Renal cortex interstitium (tissue), 11 donors: ENCODE measurements around the gene RANGAP1. TPM values are rescaled to one million over a fixed set of nuclear protein-coding genes. Genes with fewer than 3 reads are reported as not detected.
"Not testable (repeated sequence)": the region's sequence is repeated elsewhere in the genome, so short reads cannot be mapped to it uniquely, and the experiment has no call there.

Experiments
- DNase-seq, 11 donors: peaks; one replicate each; pipeline ENCODE4 v3.0.0-alpha.2; 2013; ENCODE audit warnings: low read depth in 9 of 11, low spot score in 4 of 11; ENCODE audit errors: extremely low read depth in 1 of 11
- polyA plus RNA-seq, 3 donors: library from polyadenylated mRNA; unstranded; fragments of 120-200 nt; gene quantifications; one replicate each; pipeline ENCODE4 v1.2.1, GENCODE V29; 2013; ENCODE audit not compliant: insufficient read length in 3 of 3

Gene RANGAP1
- polyA plus RNA-seq, 3 donors = 45.7 to 59.3 (median 56.0) TPM

GRCh38 chr22:41308054-41308453 lies 22.1 kb upstream of the RANGAP1 start:
- DNase-seq = no peak

DNA sequence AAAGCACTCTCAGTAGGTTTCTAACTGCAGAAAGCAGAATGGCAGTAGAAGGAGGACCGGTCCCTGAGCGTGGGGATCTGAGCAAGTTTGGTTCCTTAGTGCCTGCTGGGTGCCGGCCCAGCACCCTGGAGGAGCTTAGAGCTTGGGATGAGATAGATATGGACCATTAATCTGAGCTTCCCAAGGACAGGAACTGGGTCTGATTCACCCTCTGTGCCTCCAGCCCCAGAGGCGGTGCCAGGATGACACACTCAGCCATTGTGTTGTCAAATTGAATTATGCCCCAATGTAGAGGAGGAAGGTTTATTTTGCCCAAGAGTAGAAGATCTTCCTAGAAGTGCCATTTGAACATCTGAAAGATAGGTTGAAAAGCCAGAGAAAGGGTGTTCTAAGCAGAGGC lies 19.7 kb upstream of the RANGAP1 start:
- no peak for DNase-seq

DNA sequence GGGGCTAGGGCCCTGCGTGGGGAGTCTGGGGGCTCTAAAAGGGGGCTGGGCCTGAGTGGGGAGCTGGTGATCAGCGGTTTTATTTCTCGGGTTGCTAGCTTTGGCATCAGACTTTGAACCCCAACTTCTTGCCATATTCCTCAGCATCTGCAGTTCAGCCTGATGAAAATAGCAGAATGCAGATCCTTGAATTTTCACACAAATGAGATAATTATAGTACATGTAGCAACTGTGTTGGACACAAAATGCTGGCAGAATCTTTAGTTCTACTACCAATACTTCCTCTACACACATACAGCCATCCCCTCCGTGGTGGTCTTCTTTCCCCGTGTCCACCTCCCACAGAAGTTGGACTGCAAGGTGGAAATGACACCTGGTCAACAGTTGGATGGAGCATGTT lies 16.8 kb upstream of the RANGAP1 start:
- DNase-seq = no peak

DNA sequence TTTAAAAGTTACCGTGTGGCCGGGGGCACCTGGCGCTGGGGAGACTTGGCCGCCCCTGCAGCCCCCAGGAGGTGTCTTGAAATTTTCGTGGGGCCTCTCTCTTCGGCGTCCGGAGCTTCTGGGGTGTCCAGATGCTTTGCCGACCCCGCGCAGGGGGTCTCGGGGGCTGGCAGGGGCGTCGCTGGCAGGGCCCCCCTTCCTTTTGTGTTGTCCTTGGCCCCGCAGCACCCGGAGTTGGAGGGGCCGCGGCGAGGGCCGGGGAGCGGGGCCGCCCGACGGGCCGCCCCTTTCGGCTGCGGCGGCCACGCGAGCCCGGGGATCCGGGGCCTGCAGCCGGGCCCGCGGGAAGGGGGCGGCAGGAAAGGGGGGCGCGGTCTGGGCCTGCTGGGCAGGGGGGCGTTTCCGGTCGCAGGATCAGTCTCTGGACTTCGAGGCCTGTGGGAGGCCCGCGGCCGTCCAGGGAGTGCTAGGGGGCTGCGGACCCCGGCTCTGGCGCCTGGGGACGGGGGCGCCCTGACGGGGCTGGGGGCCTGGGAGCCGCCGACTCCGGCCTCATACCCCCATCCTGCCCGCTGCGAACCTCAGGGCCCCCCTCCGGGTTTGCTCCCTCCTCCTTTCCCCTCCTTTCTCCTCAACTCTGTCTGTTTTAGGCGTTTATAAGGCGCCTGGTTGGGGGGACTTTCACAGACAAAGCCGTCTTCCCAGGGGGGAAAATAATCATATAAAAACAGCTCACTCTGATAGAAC lies 16.2 kb upstream of the RANGAP1 start:
- peak in 4 of 11 donors; percentile 45 to 55 (median 52) for DNase-seq

- DNase-seq = peak in 9 of 11 donors; percentile 66 to 82 (median 72)
Measured at GRCh38 chr22:41301085-41302020, 15.4 kb upstream of the RANGAP1 start, which contains the start of gene ZC3H7B. ZC3H7B (plus strand) TSS chr22:41301525; CDS start chr22:41320661, 19,136 bp downstream.

GRCh38 chr22:41300661-41301060 lies 14.7 kb upstream of the RANGAP1 start:
- DNase-seq = no peak

DNA sequence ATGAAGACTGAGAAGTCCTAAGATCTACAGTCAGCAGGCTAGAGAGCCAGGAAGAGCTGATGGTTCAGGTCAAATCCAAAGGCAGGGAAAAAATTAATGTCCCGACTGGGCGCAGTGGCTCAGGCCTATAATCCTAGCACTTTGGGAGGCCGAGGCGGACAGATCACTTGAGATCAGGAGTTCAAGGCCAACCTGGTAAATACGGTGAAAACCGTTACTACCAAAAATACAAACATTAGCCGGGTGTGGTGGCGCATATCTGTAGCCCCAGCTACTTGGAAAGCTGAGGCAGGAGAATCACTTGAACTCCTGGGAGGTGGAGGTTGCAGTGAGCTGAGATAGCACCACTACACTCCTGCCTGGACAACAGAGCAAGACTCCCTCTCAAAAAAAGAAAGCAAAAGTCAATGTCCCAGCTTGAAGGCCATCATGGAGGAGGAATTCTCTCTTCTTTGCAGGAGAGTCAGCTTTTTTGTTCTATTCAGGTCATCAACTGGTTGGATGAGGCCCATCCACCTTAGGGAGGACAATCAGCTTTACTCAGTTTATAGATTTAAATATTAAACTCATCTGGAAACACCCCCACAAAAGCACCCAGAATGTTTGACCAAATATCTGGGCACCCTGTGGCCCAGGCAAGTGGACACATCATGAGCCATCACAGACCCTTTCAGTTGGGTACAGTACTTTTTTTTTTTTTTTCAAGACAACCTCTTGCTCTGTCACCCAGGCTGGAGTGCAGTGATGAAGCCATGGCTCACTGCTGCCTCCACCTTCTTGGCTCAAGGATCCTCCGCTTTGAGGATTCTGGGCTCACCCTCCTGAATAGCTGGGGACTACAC lies 11.1 kb upstream of the RANGAP1 start:
- no peak for DNase-seq

DNA sequence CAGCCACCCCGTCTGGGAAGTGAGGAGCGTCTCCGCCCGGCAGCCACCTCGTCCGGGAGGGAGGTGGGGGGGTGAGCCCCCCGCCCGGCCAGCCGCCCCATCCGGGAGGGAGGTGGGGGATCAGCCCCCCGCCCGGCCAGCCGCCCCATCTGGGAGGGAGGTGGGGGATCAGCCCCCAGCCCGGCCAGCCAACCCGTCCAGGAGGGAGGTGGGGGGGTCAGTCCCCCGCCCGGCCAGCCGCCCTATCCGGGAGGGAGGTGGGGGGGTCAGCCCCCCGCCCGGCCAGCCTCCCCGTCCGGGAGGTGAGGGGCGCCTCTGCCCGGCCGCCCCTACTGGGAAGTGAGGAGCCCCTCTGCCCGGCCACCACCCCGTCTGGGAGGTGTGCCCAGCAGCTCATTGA lies 8.8 kb upstream of the RANGAP1 start:
- not testable (repeated sequence) for DNase-seq

DNA sequence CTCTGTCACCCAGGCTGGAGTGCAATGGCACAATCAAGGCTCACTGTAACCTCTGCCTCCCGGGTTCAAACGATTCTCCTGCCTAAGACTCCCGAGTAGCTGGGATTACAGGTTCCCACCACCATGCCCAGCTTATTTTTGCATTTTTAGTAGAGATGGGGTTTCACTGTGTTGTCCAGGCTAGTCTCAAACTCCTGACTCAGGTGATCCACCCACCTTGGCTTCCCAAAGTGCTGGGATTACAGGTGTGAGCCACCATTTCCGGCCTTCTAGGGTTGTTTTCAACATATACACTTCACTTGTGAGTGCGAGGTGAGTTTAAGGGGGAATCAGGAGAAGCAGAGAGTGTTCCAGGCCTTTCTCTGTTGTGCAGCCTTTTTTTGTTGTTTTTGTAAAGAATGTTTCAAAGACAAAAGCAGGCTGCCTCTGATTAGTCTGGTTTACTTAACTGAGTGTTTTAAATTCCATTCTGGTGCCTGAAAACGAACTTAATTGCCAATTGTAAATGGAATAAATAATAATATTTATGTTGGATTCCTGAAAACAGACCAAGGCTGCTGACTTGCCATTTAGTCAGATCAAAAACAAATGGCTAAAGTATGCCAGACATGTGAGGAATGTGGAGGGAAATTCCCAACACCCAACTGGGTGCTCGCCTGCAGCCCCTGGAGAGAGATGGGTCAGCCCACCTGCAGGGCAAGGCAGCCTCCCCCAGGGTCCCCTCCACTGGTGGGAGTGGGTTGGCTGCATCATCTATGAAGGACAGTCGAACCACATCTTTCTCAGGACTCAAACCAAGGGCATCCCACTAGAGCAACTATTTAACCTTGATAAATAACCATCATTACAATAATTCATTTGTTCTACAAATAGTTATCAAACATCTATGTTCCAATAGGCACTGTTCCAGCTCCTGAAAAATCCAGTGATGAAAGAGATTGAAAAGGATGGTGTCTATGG lies 4.6 kb upstream of the RANGAP1 start:
- peak in 2 of 11 donors; percentile 48 to 52 for DNase-seq

DNA sequence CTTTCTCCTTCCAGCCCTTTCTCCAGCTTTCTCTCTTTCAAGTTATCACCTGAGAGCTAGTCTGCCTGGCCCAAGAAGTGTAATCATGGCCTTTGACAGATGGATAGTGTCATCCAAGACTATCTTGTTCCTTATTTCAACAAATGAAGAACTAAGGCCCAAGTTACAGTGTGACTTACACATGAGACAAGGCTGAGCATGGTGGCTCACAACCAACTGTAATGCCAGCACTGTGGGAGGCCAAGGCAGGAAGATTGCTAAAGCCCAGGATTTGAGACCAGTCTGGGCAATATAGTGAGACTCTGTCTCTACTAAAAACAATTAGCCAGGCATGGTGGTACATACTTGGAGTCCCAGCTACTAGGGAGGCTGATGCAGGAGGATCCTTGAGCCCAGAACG lies 3.7 kb upstream of the RANGAP1 start:
- no peak for DNase-seq

DNA sequence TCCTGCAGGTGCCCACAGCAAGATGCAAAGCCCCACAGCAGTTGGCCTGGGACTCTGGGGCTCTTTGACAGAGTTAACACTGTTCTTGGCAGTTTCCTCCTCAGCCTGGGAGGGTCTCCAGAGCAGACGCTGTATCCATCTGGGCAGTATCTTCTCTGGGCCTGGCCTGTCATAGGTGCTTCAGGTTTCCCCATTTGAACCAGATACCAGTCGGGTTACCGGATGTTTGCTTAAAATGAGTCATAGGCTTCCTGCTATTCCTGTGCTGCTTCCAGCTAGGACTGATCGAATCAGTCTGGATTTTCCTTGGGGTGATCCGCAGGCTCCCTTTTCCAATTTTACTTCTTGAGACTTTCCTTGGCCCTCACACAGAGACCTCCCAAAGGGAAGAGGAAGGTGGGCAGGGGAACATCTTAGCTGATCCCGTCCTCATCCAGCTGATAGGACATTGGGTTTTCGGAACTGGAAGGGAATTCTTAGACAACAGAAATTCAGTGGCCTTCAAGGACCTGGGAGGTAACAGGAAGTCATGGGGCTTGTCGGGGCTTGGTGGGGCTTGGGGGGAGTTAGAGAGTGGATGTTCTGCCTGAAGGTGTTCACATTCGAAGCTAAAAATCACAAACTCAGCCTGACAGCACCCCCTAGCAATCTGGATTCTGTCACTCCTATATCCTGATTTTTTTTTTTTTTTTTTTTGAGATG lies 2.4 kb upstream of the RANGAP1 start:
- no peak for DNase-seq

GRCh38 chr22:41286639-41287091 lies 678 bp upstream of the RANGAP1 start:
- DNase-seq = peak in 1 of 11 donors; percentile 31

DNA sequence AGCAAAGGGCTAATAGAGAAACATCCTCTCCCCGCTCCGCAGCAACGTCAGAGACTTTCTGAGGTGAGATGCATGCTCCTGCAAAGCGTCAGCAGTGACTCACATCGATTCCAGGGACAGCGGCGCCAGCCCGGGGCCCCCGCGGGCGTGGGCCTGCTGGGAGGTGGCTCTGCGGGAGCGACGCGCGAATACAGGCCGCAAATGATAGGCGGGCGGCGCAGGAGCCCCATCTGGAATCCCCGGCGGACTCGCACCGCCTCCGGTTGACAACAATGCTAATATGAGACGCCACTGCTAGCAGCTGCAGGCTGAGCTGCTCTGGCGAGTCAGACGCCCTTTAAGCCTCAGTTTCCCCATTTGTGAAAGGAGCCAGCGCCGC lies 557 bp downstream of the RANGAP1 start:
- DNase-seq = no peak

DNA sequence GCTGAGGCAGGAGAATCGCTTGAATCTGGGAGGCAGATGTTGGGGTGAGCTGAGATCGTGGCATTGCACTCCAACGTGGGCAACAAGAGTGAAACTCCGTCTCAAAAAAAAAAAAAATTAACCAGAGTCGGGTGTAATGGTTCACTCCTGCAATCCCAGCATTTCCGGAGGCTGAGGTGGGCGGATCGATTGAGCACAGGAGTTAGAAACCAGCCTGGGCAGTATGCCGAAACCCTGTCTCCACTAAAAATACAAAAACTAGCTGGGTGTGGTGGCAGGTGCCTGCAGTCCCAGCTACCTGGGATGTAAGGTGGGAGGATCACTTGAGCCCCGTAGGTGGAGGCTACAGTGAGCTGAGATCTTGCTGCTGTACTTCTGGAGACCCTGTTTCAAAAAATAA lies 1.5 kb downstream of the RANGAP1 start:
- DNase-seq = no peak

DNA sequence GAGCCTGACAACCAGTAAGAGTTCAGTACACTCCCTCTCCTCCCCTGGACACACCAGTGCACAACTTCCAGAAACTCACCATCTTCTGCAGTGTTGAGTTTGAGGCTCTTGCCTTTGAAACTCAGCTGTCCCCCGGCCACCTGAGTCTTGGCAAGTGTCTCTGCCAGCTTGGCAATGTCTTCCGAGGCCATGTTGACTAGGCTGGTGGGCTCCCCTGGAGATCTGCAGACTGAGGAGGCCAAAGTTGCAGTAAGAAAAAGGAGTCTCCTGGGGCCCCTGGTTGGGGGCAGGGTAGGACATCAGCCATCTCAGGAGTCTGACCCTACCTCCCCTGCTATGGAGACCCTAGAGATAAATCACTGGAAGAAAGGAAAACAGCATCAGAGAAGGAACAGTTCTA lies 5.1 kb downstream of the RANGAP1 start:
- DNase-seq = no peak

GRCh38 chr22:41280065-41280464 lies 5.9 kb downstream of the RANGAP1 start:
- DNase-seq = no peak

- no peak for DNase-seq
Measured at GRCh38 chr22:41274856-41275255, 11.1 kb downstream of the RANGAP1 start.
